GM18909 (cell line): Measurements from ENCODE around the gene LIMS1.
A peak's percentile ranks its signal among the peaks of the same experiment; 100 is the strongest.
"Not testable (repeated sequence)": the region's sequence is repeated elsewhere in the genome, so short reads cannot be mapped to it uniquely, and the experiment has no call there.

Experiments used
- ATAC-seq: cut with Tn5 transposase; IDR thresholded peaks from one replicate; pipeline ENCODE4 v1.9.1; 2021; ENCODE audit warnings: mild to moderate bottlenecking; ENCODE audit not compliant: unreplicated experiment, poor library complexity

LIMS1 gene

GRCh38 chr2:108533832-108534583 is at the start of gene LIMS1:
Gene LIMS1 (plus strand): TSS chr2:108534470. CDS start chr2:108534563, 93 bp downstream.
- ATAC-seq: peak; percentile 85

- no peak for ATAC-seq
Measured at GRCh38 chr2:108485253-108485652, 49.0 kb upstream of the LIMS1 start.

- ATAC-seq: no peak
Measured at GRCh38 chr2:108490506-108491122, 43.7 kb upstream of the LIMS1 start.

- ATAC-seq: no peak
Measured at GRCh38 chr2:108491848-108492247, 42.4 kb upstream of the LIMS1 start.

GRCh38 chr2:108492364-108492763 is 41.9 kb upstream of the LIMS1 start:
- no peak for ATAC-seq

- ATAC-seq: not testable (repeated sequence)
Measured at GRCh38 chr2:108496167-108496566, 38.1 kb upstream of the LIMS1 start.

- ATAC-seq: not testable (repeated sequence)
Measured at GRCh38 chr2:108507620-108508019, 26.6 kb upstream of the LIMS1 start.

GRCh38 chr2:108512431-108512830 is 21.8 kb upstream of the LIMS1 start:
- not testable (repeated sequence) for ATAC-seq

- ATAC-seq: not testable (repeated sequence)
Measured at GRCh38 chr2:108514478-108514877, 19.8 kb upstream of the LIMS1 start.

- ATAC-seq: not testable (repeated sequence)
Measured at GRCh38 chr2:108524688-108525087, 9.6 kb upstream of the LIMS1 start.

GRCh38 chr2:108525258-108525657 is 9.0 kb upstream of the LIMS1 start:
- ATAC-seq: not testable (repeated sequence)

- no peak for ATAC-seq
Measured at GRCh38 chr2:108531674-108532055, 2.6 kb upstream of the LIMS1 start.

GRCh38 chr2:108534584-108535356 is 500 bp downstream of the LIMS1 start:
- ATAC-seq: peak; percentile 55

- no peak for ATAC-seq
Measured at GRCh38 chr2:108535357-108535631, 1.0 kb downstream of the LIMS1 start.

- no peak for ATAC-seq
Measured at GRCh38 chr2:108536133-108536780, 2.0 kb downstream of the LIMS1 start.

- ATAC-seq: no peak
Measured at GRCh38 chr2:108536911-108537310, 2.6 kb downstream of the LIMS1 start.

- no peak for ATAC-seq
Measured at GRCh38 chr2:108538000-108538625, 3.8 kb downstream of the LIMS1 start.

- no peak for ATAC-seq
Measured at GRCh38 chr2:108541451-108541850, 7.2 kb downstream of the LIMS1 start.

GRCh38 chr2:108542071-108542470 is 7.8 kb downstream of the LIMS1 start:
- no peak for ATAC-seq

GRCh38 chr2:108547606-108548005 is 13.3 kb downstream of the LIMS1 start:
- ATAC-seq: no peak
